Esophagus (tissue), 2 donors: ENCODE data around the gene APRT. TPM values are rescaled to one million over a fixed set of nuclear protein-coding genes. Genes with fewer than 3 reads are reported as not detected.

ENCODE experiments used
- H3K27ac ChIP-seq, 2 donors: one replicate each; pipeline ENCODE4 v1.5.1; 2013; ENCODE audit warnings: low read depth in 2 of 2, mild to moderate bottlenecking in 2 of 2, inconsistent platforms in 1 of 2, low read length in 1 of 2, moderate library complexity in 1 of 2
- H3K27me3 ChIP-seq, 2 donors: one replicate each; pipeline ENCODE4 v1.6.1; 2013; ENCODE audit warnings: low read length in 2 of 2, control low read depth in 1 of 2, mild to moderate bottlenecking in 1 of 2; ENCODE audit not compliant: insufficient read depth in 2 of 2, control insufficient read depth in 1 of 2
- H3K36me3 ChIP-seq, 2 donors: one replicate each; pipeline ENCODE4 v1.6.1; 2013; ENCODE audit warnings: low read length in 1 of 2; ENCODE audit not compliant: control insufficient read depth in 2 of 2, insufficient read depth in 2 of 2
- H3K4me1 ChIP-seq, 2 donors: one replicate each; pipeline ENCODE4 v1.6.1; 2013; ENCODE audit warnings: low read length in 1 of 2; ENCODE audit not compliant: control insufficient read depth in 2 of 2, insufficient read depth in 2 of 2
- H3K4me3 ChIP-seq, 2 donors: one replicate each; pipeline ENCODE4 v1.5.1; 2013; ENCODE audit warnings: low read length in 2 of 2, mild to moderate bottlenecking in 2 of 2, low read depth in 1 of 2, moderate library complexity in 1 of 2
- H3K9me3 ChIP-seq, 2 donors: one replicate each; pipeline ENCODE4 v1.6.1; 2013; ENCODE audit warnings: mild to moderate bottlenecking in 2 of 2, low read depth in 1 of 2, low read length in 1 of 2, moderate library complexity in 1 of 2; ENCODE audit not compliant: control insufficient read depth in 2 of 2, insufficient read depth in 1 of 2
- WGBS, 2 donors: extraction: QIAGEN DNeasy Blood & Tissue Kit; methylation state at CpG; one replicate each; pipeline ENCODE4 v1.1.7; 2013; 5-methylcytosine and 5-hydroxymethylcytosine counted together
- polyA plus RNA-seq, 2 donors: library from polyadenylated mRNA; stranded (reverse); fragments of 200-250 nt; gene quantifications; one replicate each; pipeline ENCODE4 v1.2.3, GENCODE V29; 2013
- donor health status: healthy with polysubstance abuse.
- donor health status: Bipolar disorder and iron deficiency.

Gene APRT
- polyA plus RNA-seq, 2 donors, result 137 to 223 TPM

DNA sequence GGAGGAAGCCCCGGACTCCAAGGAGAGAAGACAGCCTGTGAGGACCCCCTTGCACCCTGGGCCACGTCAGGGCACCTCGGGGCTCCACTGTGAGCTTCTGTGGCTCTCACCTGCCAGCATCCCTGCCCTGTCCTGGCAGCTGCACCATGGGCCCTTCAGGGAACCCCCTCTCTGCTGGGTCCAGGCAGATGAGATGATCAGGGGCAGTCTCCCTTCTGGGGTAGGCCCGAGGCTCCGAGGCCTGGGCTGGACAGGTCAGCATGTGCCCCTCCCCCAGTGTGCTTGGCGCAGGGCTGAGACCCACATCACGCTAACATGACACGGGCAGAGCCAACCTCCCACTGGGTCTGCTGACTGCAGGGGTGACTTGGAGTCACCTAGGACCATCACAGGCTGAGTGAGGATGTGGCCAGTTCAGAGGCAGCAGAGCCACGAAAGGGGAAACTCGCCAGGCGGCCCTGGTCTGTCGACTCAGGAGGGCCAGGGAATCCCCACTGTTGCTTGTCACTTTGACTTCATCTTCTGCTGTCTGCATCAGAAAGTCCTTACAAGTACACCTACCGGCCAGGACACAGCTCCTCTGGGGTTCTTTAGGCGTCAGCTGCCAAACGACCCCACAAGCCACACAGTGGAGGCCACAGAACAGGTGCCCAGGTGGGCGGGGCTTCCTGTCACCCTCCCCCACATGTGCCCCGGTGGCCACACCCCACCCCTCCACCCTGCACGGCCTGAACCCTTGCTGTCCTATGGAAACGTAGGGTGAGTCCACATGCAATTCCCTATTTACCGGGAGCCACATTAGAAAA is 42.8 kb upstream of the APRT start:
- Histone ChIP-seq H3K27me3 (no peaks in the 10 kb centered on the region), H3K9me3 (no peaks in the 10 kb centered on the region), H3K4me1 (peaks cover 3 to 11% of the 10 kb centered on the region in 2 donors), H3K4me3 (no peak overlapping the region), H3K36me3 (peaks cover 0 to 18% of the 10 kb centered on the region in 2 donors), H3K27ac (no peak overlapping the region)
- 62 to 69% methylated on average over 20 of the region's 20 CpGs for WGBS, 2 donors

DNA sequence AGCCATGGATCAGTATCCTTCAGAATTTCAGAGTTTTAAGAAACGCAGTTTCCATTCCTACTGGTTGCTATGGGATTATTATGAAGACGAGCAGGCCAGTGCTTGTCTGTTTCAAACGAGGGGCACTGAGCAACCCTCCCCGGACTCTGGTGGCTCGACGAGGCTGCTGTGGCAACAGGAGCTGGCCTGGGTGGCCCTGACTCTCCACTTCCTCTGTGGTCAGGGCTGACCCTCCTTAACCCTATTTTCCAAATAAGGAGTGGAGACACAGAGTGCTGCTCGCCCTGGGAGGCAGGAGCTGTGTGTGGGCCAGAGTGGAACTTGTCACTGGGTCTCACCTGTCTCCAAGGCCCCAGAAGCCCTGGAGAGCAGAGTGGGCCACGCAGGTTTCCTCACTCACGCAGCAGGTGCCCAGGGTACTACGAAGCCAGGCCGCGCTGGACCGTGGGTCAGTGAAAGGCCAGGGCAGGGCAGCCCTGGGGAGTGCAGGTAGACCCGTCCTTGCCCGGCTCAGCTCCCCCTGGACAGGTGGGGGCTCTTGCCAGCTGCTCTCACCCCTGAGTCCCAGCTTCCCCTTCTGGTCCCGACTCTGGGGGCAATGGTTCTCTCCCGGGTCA is 41.7 kb upstream of the APRT start:
- peaks cover 0 to 16% of the 10 kb centered on the region in 2 donors for H3K36me3 ChIP-seq
- no peak overlapping the region for H3K27ac ChIP-seq
- no peaks in the 10 kb centered on the region for H3K27me3 ChIP-seq
- H3K4me3 ChIP-seq, result no peak overlapping the region
- WGBS, 2 donors, result 76 to 83% methylated on average over 17 of the region's 17 CpGs
- H3K9me3 ChIP-seq, result no peaks in the 10 kb centered on the region
- H3K4me1 ChIP-seq, result peaks cover 3 to 11% of the 10 kb centered on the region in 2 donors

DNA sequence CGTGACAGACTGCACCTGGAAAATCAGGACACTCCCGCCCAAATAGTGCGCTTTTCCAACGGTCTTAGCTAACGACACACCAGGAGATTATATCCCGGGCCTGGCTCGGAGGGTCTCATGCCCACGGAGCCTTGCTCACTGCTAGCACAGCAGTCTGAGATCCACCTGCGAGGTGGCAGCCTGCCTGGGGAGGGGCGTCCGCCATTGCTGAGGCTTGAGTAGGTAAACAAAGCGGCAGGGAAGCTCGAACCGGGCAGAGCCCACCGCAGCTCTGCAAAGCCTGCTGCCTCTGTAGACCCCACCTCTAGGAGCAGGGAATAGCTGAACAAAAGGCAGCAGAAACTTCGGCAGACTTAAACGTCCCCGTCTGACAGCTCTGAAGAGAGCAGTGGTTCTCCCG is 39.9 kb upstream of the APRT start:
- H3K27ac ChIP-seq, result no peak overlapping the region
- H3K36me3 ChIP-seq, result peaks cover 0 to 16% of the 10 kb centered on the region in 2 donors
- peaks cover 3 to 4% of the 10 kb centered on the region in 2 donors for H3K4me1 ChIP-seq
- no peaks in the 10 kb centered on the region for H3K9me3 ChIP-seq
- WGBS, 2 donors, result 91 to 95% methylated on average over 19 of the region's 19 CpGs
- no peak overlapping the region for H3K4me3 ChIP-seq
- no peaks in the 10 kb centered on the region for H3K27me3 ChIP-seq

DNA sequence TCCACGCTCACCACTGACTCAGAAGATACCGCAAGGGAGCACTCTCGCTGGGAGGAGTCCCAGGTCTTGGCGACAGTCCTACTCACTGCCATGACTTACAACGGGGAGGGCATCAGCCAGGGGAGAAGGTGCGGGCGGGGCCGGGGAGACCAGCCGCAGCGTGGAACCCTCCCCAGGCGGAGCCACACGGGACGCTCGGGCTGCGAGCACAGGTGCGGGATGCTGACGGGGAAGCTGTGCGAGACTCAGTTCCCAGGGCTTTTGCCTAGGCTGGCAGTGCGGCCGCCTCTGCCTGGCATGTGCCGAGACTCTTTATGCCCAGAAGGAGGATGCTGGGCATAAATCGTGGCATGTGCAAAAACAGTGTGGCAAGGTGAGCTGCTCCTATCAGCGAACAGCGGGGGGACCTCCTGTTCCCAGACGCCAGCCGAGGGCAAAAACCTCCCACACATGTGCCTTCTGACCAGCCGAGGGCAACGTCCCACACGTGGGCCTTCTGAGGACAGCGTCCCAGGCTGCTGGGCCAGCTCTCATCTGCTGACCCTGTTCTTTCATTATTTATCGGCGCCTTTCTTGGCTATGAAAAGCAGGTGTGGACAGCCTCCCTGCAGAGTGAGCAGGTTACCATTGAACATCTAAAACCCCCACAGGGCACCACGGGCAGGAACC is 38.9 kb upstream of the APRT start:
- no peak overlapping the region for H3K27ac ChIP-seq
- 94 to 97% methylated on average over 33 of the region's 33 CpGs for WGBS, 2 donors
- no peaks in the 10 kb centered on the region for H3K27me3 ChIP-seq
- no peak overlapping the region for H3K4me3 ChIP-seq
- H3K9me3 ChIP-seq, result no peaks in the 10 kb centered on the region
- H3K4me1 ChIP-seq, result no peaks in the 10 kb centered on the region
- H3K36me3 ChIP-seq, result peaks cover 0 to 16% of the 10 kb centered on the region in 2 donors

DNA sequence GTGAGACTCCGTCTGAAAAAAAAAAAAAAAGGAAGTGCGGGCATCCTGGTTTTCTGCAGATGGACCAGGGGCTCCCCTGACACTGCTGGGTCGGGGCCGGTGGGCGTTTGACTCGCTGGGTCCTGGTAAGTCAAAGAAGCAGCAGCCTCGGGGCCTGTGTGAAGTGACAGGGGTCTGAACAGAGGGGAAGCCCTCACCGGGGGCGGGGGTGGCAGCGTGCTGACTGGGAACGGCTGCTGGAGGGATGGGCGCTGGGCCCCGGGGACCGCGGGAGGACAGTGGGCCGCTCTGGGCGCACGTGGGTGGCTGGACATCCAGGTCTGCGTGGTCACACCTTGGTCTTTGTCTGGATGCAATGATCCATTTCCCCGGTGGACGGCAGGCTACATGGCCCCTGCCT is 36.8 kb upstream of the APRT start:
- H3K4me1 ChIP-seq, result no peaks in the 10 kb centered on the region
- H3K4me3 ChIP-seq, result no peak overlapping the region
- WGBS, 2 donors, result 90 to 91% methylated on average over 21 of the region's 21 CpGs
- no peaks in the 10 kb centered on the region for H3K9me3 ChIP-seq
- peaks cover 0 to 11% of the 10 kb centered on the region in 2 donors for H3K36me3 ChIP-seq
- no peak overlapping the region for H3K27ac ChIP-seq
- no peaks in the 10 kb centered on the region for H3K27me3 ChIP-seq

DNA sequence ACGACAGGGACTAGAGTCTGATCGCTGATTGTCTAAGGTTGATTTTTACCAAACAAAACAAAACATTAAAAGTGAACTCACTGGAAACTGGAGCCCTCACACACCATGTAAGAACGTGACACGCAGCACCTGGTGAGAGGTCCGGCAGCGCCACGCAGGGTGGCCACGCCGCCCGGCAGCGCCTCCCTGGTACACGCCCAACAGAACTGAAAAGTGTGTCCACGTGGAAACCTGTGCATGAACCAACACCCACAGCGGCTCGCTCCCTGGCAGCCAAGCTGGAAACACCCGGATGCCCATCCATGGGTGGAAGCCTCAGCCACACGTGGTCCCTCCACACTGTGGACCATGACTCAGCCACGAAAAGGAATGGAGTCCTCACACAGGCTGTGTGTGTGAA is 35.9 kb upstream of the APRT start:
- no peak overlapping the region for H3K4me3 ChIP-seq
- peaks cover 0 to 14% of the 10 kb centered on the region in 2 donors for H3K36me3 ChIP-seq
- H3K4me1 ChIP-seq, result no peaks in the 10 kb centered on the region
- 90 to 94% methylated on average over 18 of the region's 18 CpGs for WGBS, 2 donors
- no peak overlapping the region for H3K27ac ChIP-seq
- no peaks in the 10 kb centered on the region for H3K27me3 ChIP-seq
- H3K9me3 ChIP-seq, result peaks cover 0 to 2% of the 10 kb centered on the region in 2 donors

DNA sequence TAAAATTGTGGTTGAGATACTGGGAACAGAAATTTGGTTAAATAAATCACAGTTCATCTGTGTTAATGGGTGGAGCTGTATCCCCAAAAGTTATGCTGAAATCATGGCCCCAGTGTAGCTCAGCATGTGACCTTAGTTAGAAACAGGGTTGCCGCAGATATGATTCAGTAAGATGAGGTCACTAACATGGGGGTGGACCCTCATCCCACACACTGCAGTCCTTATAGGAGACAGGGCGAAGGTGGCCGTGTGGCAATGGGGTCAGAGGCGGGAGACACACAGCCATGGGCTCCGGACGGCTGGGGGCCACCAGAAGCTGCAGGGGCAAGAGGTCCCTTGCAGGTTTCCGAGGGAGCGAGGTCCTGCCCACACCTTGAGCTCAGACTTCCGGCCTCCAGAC is 34.4 kb upstream of the APRT start:
- H3K9me3 ChIP-seq, result peaks cover 0 to 2% of the 10 kb centered on the region in 2 donors
- H3K4me1 ChIP-seq, result no peaks in the 10 kb centered on the region
- peaks cover 0 to 23% of the 10 kb centered on the region in 2 donors for H3K36me3 ChIP-seq
- H3K4me3 ChIP-seq, result no peak overlapping the region
- H3K27ac ChIP-seq, result no peak overlapping the region
- WGBS, 2 donors, result 96 to 97% methylated on average over 9 of the region's 9 CpGs
- no peaks in the 10 kb centered on the region for H3K27me3 ChIP-seq

DNA sequence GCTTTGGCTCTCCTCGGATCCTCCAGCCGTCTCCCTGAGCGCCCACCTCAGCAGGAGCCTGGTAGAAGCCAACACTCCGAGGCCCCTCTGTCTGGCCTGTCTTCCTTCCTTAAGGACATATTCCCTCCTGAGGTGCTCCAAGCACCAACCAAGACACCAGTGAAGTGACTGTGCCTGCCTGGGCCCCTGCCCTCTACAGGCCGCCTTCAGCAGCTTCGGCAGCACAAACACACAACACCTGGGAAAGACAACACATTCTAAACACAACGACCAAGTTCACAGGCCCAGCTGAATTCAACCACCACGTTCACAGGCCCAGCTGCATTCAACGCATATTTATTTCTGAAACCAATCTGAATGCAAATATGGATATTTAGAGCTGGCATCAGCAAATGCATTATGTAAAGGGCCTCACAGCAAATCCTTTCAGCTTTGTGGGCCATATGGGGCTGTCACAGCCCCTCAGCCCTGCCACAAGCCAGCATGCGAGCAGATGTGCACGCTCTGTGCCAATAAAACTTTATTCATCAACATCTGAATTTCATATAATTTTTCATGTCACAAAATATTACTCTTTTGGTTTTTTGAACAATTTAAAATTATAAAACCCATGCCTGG is 32.8 kb upstream of the APRT start:
- no peaks in the 10 kb centered on the region for H3K4me1 ChIP-seq
- no peak overlapping the region for H3K4me3 ChIP-seq
- WGBS, 2 donors, result 64% methylated on average over 11 of the region's 11 CpGs
- no peak overlapping the region for H3K27ac ChIP-seq
- no peaks in the 10 kb centered on the region for H3K27me3 ChIP-seq
- peaks cover 0 to 2% of the 10 kb centered on the region in 2 donors for H3K9me3 ChIP-seq
- H3K36me3 ChIP-seq, result peaks cover 0 to 31% of the 10 kb centered on the region in 2 donors

DNA sequence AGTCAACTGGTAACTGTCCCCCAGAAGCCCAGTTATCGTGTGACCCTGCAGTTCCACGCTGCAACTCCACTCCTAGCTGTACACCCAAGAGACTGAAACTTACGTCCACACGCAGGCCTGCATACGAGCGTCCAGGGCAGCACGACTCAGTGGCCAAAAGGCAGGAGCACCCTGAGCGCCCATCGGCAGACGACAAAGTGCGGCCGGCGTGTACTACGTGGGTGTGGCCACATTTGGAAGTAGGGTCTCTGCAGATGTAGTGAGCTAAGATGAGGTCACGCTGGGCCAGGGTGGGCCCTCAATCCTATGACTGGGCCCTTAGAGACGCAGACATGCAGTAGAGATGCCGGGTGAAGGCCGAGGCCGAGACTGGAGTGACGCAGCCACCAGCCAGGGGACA is 31.5 kb upstream of the APRT start:
- Histone ChIP-seq H3K9me3 (peaks cover 0 to 2% of the 10 kb centered on the region in 2 donors), H3K27me3 (no peaks in the 10 kb centered on the region), H3K4me1 (no peaks in the 10 kb centered on the region), H3K27ac (no peak overlapping the region), H3K36me3 (peaks cover 0 to 38% of the 10 kb centered on the region in 2 donors), H3K4me3 (no peak overlapping the region)
- WGBS, 2 donors, result 94 to 96% methylated on average over 20 of the region's 20 CpGs
